Naive B cell (primary cell): ENCODE measurements around the gene CPNE8. TPM values are rescaled to one million over a fixed set of nuclear protein-coding genes. Genes with fewer than 3 reads are reported as not detected.

ENCODE experiments used
- ATAC-seq, 2 donors: fragments of 150-1000 bp; cut with Tn5 transposase; 2 replicates each; pipeline ENCODE4 v1.10.0; 2021; ENCODE audit warnings: low read depth in 2 of 2, mild to moderate bottlenecking in 2 of 2, moderate library complexity in 2 of 2
- DNase-seq: peaks from one replicate; pipeline ENCODE4 v3.0.0; 2022
- H3K27ac Mint-ChIP-seq, 6 donors: one replicate each; pipeline ENCODE4 v1.8.0; 2020 to 2022; ENCODE audit warnings: mild to moderate bottlenecking in 6 of 6, mixed read lengths in 6 of 6, moderate library complexity in 5 of 6, inconsistent platforms in 2 of 6
- H3K27me3 Mint-ChIP-seq, 3 donors: one replicate each; pipeline ENCODE4 v1.8.0; 2021 to 2022; ENCODE audit warnings: mixed read lengths in 3 of 3, mild to moderate bottlenecking in 1 of 3
- H3K36me3 Mint-ChIP-seq, 2 donors: one replicate each; pipeline ENCODE4 v1.8.0; 2020 to 2022; ENCODE audit warnings: mixed read lengths in 2 of 2, inconsistent platforms in 1 of 2, mild to moderate bottlenecking in 1 of 2
- H3K4me1 Mint-ChIP-seq, 3 donors: one replicate each; pipeline ENCODE4 v1.8.0; 2020 to 2022; ENCODE audit warnings: mixed read lengths in 3 of 3, inconsistent platforms in 1 of 3, mild to moderate bottlenecking in 1 of 3, moderate library complexity in 1 of 3
- H3K4me3 Mint-ChIP-seq, 8 donors: one replicate each; pipeline ENCODE4 v1.8.0; 2020 to 2022; ENCODE audit warnings: mild to moderate bottlenecking in 8 of 8, mixed read lengths in 8 of 8, moderate library complexity in 8 of 8, inconsistent platforms in 2 of 8
- H3K9me3 Mint-ChIP-seq, 7 donors: one replicate each; pipeline ENCODE4 v1.8.0; 2020 to 2022; ENCODE audit warnings: mixed read lengths in 7 of 7, mild to moderate bottlenecking in 5 of 7, inconsistent platforms in 2 of 7, moderate library complexity in 1 of 7
- polyA plus RNA-seq, 6 donors: library from polyadenylated mRNA; unstranded; fragments of 300-500 nt; fragmentation: Illumina TruSeq; gene quantifications; one replicate each; pipeline ENCODE4 v1.2.3, GENCODE V29; 2021; ENCODE audit warnings: low read depth in 6 of 6

The CPNE8 gene
- polyA plus RNA-seq, 6 donors from 2014 or later, result 0.40 to 1.3 (median 0.83) TPM

DNA sequence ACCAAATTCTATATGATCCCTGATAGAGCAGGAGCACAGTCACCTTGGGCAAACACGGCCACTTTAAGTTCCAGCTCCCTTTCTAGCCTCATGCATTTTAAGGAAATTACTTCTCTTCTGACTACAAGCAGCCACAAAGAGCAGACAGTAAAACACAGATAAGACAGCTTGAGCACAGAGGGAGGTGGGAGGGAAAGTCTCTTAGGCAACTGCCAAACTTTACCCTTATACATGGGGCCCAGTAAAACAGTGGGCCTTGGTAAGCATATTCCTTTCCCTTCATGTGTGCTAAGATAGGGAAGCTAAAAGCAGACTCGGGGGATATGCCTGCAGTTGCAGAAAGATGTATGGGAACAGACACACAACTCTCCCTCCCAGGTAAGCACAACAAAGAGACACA is 235.9 kb downstream of the CPNE8 start:
- DNase-seq, result no peak
- H3K27ac Mint-ChIP-seq, result no peak overlapping the region
- H3K27me3 Mint-ChIP-seq, result no peaks in the 10 kb centered on the region
- peaks cover 0 to 2% (median 0%) of the 10 kb centered on the region in 7 donors for H3K9me3 Mint-ChIP-seq
- no peak overlapping the region for H3K4me3 Mint-ChIP-seq
- no peaks in the 10 kb centered on the region for H3K36me3 Mint-ChIP-seq
- no peaks in the 10 kb centered on the region for H3K4me1 Mint-ChIP-seq
- no peak for ATAC-seq

DNA sequence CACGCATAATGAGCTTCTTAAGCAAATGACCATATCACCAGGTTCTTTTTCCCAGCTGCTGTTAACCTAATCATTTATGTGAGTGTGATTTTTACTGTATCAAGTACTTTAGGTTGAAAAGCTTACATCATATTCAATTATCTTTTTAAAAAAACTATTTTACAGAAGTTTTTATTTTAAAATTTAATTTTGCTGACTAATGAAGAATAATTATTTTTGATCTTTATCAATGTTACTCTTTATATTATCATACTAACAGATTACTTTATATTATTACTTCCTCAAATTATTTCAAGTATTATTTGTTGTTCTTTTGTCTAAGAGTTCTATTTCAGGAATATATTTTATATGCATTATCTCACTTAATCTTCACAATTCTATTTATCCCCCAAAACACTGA is 236.3 kb downstream of the CPNE8 start:
- no peaks in the 10 kb centered on the region for H3K4me1 Mint-ChIP-seq
- ATAC-seq, result no peak
- peaks cover 0 to 2% (median 0%) of the 10 kb centered on the region in 7 donors for H3K9me3 Mint-ChIP-seq
- H3K27ac Mint-ChIP-seq, result no peak overlapping the region
- no peak for DNase-seq
- no peaks in the 10 kb centered on the region for H3K27me3 Mint-ChIP-seq
- no peak overlapping the region for H3K4me3 Mint-ChIP-seq
- no peaks in the 10 kb centered on the region for H3K36me3 Mint-ChIP-seq

DNA sequence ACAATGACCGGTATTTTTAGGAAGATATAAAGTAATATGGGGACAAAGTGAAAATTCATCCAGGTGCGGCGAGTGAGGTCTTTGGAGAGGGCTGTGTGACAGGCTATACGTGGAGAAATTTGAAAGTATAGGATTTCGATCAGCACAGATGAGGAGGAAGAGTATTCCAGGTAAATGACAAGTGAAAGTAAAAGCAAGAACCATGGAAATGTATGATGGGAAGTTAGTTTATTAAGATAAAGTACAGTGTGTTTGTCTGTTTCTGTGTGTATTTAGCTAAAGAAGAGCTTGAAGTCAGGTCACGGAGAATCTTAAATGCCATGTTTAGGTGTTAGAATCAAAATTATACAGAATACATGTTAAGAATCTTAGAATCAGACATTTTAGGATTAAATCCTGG is 239.0 kb downstream of the CPNE8 start:
- Mint-ChIP-seq H3K9me3 (peaks cover 0 to 18% (median 12%) of the 10 kb centered on the region in 7 donors), H3K4me1 (no peaks in the 10 kb centered on the region), H3K27ac (no peak overlapping the region), H3K36me3 (peaks cover 0 to 6% of the 10 kb centered on the region in 2 donors), H3K27me3 (no peaks in the 10 kb centered on the region), H3K4me3 (no peak overlapping the region)
- ATAC-seq (no peak), DNase-seq (no peak)

DNA sequence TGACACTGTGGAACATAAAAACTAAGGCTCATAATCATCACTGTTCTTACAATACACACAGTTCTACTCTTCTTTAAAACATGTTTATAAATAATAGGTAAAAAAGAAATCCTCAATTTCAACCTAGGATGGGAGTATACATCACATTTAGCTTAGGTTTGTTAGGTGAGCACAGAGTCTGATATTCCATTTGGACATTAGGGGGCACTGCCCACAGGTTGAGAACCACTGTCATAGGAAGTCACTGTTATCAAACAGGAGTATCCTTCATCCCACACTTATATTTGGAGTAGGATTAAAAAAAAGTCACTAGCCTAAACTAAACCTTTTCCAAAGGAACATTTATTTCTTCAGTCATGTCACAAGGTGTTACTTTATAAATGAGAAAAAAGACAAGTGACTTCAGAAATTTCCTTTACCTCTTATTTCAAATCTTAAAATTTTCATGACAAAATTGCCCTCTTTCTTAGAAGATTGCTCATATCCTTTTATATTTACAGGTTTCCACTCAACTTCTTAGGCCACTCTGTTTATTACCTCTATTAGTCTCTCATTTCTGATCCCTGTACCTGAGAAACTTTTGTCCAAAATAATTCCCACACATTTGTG is 240.6 kb downstream of the CPNE8 start:
- H3K27me3 Mint-ChIP-seq, result no peaks in the 10 kb centered on the region
- H3K4me1 Mint-ChIP-seq, result no peaks in the 10 kb centered on the region
- peaks cover 0 to 29% (median 18%) of the 10 kb centered on the region in 7 donors for H3K9me3 Mint-ChIP-seq
- DNase-seq (no peak), ATAC-seq (no peak)
- H3K4me3 Mint-ChIP-seq, result no peak overlapping the region
- peaks cover 2 to 6% of the 10 kb centered on the region in 2 donors for H3K36me3 Mint-ChIP-seq
- H3K27ac Mint-ChIP-seq, result no peak overlapping the region

DNA sequence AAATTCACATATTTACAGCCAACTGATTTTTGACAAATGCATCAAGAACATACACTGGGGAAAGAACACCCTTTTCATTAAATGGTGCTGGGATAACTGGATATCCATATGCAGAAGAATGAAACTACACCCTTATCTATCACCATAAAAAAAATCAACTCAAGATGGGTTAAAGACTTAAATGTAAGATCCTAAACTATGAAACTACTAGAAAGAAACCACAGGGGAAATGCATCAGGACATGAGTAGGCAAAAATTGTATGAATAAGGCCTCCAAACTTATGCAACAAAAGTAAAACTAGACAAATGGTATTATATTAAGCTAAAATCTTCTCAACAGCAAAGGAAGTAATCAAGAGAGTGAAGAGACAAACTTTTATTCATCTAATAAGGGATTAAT is 242.6 kb downstream of the CPNE8 start:
- Mint-ChIP-seq H3K36me3 (peaks cover 6 to 19% of the 10 kb centered on the region in 2 donors), H3K27ac (no peak overlapping the region), H3K4me3 (no peak overlapping the region), H3K9me3 (peaks cover 7 to 34% (median 23%) of the 10 kb centered on the region in 7 donors), H3K27me3 (no peaks in the 10 kb centered on the region), H3K4me1 (no peaks in the 10 kb centered on the region)
- no peak for ATAC-seq
- no peak for DNase-seq

DNA sequence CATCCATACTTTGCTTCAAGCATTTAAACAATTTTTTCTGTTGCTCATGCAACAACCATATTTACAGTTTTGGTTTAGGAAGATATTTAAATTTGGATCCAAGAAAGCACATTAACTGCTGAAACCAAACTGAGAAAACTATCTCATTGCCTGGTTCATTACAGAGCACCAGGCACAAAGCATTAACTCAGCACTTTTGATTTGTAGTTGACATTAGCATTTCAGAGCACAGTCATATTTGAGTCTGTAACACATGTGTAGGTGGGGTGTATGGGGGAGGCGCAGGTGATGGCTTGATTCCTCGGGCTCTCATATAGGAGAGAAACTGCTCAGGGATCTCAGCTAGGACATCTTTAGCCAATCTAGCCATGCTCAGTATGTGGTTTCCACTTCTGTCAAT is 251.7 kb downstream of the CPNE8 start:
- Mint-ChIP-seq H3K27me3 (no peaks in the 10 kb centered on the region), H3K36me3 (peaks cover 0 to 8% of the 10 kb centered on the region in 2 donors), H3K4me1 (no peaks in the 10 kb centered on the region), H3K9me3 (peaks cover 0 to 4% (median 0%) of the 10 kb centered on the region in 7 donors), H3K27ac (no peak overlapping the region), H3K4me3 (no peak overlapping the region)
- DNase-seq, result no peak
- no peak for ATAC-seq

DNA sequence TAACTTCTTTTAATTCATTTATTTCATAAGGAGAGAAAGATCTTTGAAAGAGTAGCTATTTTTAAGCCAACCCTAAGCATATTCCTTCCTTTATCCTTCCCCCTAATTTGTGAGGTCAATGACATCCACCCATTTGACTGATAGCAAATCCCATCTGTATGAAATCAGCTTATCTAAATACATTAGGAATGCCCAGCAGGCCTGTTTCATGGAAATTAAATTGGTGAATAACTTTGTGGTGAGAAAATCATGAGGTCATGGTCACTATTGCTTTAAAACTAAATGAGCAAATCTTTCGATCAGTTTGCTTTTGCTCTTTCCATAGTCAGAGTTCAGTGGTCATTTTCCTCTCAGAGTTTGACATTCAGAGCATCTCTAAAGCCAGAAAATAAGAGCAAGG is 256.6 kb downstream of the CPNE8 start:
- Mint-ChIP-seq H3K27me3 (no peaks in the 10 kb centered on the region), H3K9me3 (no peaks in the 10 kb centered on the region), H3K27ac (no peak overlapping the region), H3K36me3 (no peaks in the 10 kb centered on the region), H3K4me3 (no peak overlapping the region), H3K4me1 (no peaks in the 10 kb centered on the region)
- no peak for ATAC-seq
- DNase-seq, result no peak

DNA sequence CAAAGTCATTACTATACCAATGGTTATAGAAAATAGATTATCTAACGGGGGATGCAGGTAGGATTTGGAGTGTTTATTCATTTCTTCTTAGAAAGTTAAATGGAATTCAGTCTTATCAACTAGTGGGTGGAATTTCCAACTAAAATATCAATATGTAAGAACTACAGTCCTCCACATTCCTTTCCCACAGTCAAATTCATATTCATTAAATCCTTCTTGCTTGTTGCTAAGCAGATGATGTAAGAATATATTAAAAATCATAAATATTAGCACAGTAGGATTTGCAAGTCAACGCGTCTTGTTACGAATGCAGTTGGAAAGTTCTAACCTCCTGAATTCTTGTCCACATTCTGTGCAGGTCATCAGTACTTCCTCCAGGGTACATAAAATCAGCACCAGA is 259.2 kb downstream of the CPNE8 start:
- H3K27me3 Mint-ChIP-seq, result no peaks in the 10 kb centered on the region
- H3K4me1 Mint-ChIP-seq, result no peaks in the 10 kb centered on the region
- H3K36me3 Mint-ChIP-seq, result no peaks in the 10 kb centered on the region
- no peak overlapping the region for H3K4me3 Mint-ChIP-seq
- H3K27ac Mint-ChIP-seq, result no peak overlapping the region
- peaks cover 0 to 3% (median under 1%) of the 10 kb centered on the region in 7 donors for H3K9me3 Mint-ChIP-seq
- ATAC-seq (no peak), DNase-seq (no peak)

DNA sequence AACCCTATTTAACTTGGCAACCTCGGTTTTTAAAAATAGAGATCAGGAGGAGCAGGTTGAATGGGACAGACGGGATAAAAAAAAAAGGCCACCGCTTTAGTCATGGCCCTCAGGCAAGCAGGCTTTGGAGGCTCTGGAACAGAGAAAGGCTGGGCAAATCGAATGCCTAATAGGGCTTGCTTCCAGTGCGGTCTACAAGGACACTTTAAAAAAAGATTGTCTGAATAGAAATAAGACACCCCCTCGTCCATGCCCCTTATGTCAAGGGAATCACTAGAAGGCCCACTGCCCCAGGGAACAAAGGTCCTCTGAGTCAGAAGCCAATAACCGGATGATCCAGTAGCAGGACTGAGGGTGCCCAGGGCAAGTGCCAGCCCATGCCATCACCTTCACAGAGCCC is 265.8 kb downstream of the CPNE8 start:
- no peak for ATAC-seq

DNA sequence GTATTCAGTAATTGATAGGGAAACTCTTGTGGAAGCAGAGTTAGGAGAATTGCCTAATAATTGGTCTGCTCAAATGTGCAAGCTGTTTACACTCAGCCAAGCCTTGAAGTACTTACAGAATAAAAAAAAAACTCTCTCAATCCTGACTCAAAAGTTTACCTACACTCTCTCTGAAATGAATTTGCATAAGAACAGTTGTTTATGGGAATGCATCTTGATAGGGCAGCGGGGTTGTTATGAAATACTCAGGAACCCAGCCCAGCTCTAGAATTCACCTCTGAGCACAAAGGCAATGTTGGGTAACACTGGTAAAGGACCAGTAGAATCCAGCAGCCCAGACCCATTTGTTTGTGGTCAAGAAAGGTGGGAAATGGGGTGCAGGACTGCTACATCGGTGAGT is 267.0 kb downstream of the CPNE8 start:
- Mint-ChIP-seq H3K4me1 (no peaks in the 10 kb centered on the region), H3K9me3 (peaks cover 2 to 12% (median 4%) of the 10 kb centered on the region in 7 donors), H3K27ac (no peak overlapping the region)

More for the DNA sequence above, 265.8 kb downstream of the CPNE8 start:
- Mint-ChIP-seq H3K4me1 (no peaks in the 10 kb centered on the region), H3K9me3 (peaks cover 2 to 12% (median 4%) of the 10 kb centered on the region in 7 donors), H3K27me3 (no peaks in the 10 kb centered on the region), H3K27ac (no peak overlapping the region), H3K4me3 (no peak overlapping the region), H3K36me3 (no peaks in the 10 kb centered on the region)
- no peak for DNase-seq

DNA sequence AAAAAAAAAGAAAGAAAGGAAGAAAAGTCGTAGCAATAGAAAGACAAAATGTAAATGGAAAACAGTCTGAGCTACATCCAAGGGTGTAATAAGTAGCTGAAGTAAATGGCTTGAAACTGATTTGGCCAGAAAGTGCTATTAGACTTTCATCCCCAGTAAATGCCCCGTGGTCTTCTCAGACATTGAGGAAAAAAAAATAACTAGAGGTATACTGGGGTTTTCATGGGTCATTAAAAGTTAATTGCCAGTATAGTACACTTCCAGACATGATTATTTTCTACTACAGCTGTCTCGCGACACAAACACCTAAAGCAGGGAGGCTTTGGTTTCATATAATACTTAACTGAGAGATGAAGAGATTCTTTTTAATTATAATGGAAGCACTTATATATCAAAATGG is 271.9 kb downstream of the CPNE8 start:
- no peaks in the 10 kb centered on the region for H3K27me3 Mint-ChIP-seq

More for the DNA sequence above, 267.0 kb downstream of the CPNE8 start:
- DNase-seq, result no peak
- Mint-ChIP-seq H3K27me3 (no peaks in the 10 kb centered on the region), H3K4me3 (no peak overlapping the region), H3K36me3 (no peaks in the 10 kb centered on the region)
- ATAC-seq, result no peak

DNA sequence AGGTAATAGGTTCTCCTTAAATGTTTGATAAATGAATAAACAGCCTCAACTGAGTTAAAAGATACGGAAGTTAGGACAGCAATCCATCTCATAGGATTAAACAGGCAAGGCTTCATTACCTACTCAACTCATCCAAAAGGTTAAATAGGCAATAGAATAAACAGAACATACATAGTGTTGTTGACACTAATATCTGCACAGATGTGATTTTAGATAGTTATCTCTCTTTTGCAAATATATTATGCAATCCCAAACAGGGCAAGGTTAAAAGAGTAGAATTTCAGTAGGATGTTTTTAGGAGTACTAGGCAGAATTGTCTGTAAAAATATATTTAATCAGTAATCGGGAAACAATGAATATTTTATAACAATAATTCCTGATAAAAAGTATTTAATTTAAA is 276.3 kb downstream of the CPNE8 start:
- ATAC-seq (no peak), DNase-seq (no peak)
- no peaks in the 10 kb centered on the region for H3K27me3 Mint-ChIP-seq
- H3K4me1 Mint-ChIP-seq, result no peaks in the 10 kb centered on the region
- H3K4me3 Mint-ChIP-seq, result no peak overlapping the region
- H3K36me3 Mint-ChIP-seq, result no peaks in the 10 kb centered on the region
- peaks cover 0 to 7% (median 2%) of the 10 kb centered on the region in 7 donors for H3K9me3 Mint-ChIP-seq
- H3K27ac Mint-ChIP-seq, result peak overlapping the region in 1 of 6 donors; percentile 23

More for the DNA sequence above, 271.9 kb downstream of the CPNE8 start:
- Mint-ChIP-seq H3K27ac (no peak overlapping the region), H3K4me1 (no peaks in the 10 kb centered on the region), H3K4me3 (no peak overlapping the region), H3K36me3 (no peaks in the 10 kb centered on the region), H3K9me3 (peaks cover 0 to 8% (median 4%) of the 10 kb centered on the region in 7 donors)
- DNase-seq (no peak), ATAC-seq (no peak)

DNA sequence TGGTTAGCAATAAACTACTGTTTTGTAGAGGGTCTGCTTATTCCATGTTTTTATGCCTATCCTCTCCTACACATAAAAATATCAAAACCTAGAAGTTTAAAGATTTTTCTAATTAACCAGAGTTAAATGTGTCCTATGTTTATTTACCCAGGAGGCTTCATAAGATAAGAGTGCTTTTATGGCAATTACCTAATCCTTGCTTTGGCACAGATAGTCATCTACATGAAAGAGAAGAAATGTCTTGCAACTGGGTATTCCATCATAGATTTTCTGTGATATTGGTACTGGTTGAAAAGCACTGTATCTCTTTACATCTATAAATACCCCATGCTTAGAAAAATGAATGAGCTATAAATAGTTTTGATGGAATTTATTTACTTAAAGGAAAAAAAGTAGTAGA is 277.1 kb downstream of the CPNE8 start:
- ATAC-seq (no peak), DNase-seq (no peak)
- H3K4me1 Mint-ChIP-seq, result no peaks in the 10 kb centered on the region
- H3K36me3 Mint-ChIP-seq, result no peaks in the 10 kb centered on the region
- H3K4me3 Mint-ChIP-seq, result no peak overlapping the region
- peaks cover 0 to 7% (median 3%) of the 10 kb centered on the region in 7 donors for H3K9me3 Mint-ChIP-seq
- H3K27me3 Mint-ChIP-seq, result no peaks in the 10 kb centered on the region
- H3K27ac Mint-ChIP-seq, result no peak overlapping the region

DNA sequence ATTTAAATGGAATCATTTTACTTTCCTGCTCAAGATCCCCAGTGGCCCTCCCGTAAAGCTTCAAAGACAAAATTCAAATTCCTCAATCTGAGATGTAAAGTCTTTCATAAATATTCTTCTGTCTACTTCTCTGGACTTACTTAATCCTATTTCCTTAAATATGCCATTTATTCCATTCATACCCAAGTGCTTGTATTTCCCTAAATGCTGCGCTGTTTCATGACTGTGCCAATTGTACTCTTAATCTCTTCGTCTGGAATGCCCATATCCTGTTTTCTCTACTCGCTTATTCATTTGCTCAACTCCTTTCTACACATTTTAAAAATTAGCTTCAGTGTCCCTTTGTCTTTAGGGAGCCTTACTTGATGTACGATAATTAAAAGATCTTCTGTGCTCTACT is 280.1 kb downstream of the CPNE8 start:
- no peaks in the 10 kb centered on the region for H3K36me3 Mint-ChIP-seq
- DNase-seq (no peak), ATAC-seq (no peak)
- H3K27me3 Mint-ChIP-seq, result no peaks in the 10 kb centered on the region
- peaks cover 0 to 7% (median 3%) of the 10 kb centered on the region in 7 donors for H3K9me3 Mint-ChIP-seq
- H3K4me3 Mint-ChIP-seq, result no peak overlapping the region
- no peak overlapping the region for H3K27ac Mint-ChIP-seq
- no peaks in the 10 kb centered on the region for H3K4me1 Mint-ChIP-seq

DNA sequence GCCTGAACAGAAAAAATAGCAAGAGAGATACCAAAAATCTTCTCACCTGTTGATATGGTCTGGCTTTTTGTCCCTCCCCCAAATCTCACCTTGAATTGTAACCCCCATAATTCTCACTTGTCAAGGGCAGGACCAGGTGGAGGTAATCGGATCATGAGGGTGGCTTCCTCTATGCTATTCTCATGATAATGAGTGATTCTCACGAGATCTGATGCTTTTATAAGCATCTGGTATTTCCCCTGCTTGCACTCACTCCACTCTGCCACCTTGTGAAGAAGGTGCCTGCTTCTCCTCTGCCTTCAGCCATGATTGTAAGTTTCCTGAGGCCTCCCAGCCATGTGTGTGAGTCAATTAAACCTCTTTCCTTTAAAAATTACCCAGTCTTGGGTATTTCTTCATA is 291.2 kb downstream of the CPNE8 start:
- Mint-ChIP-seq H3K27ac (no peak overlapping the region), H3K36me3 (no peaks in the 10 kb centered on the region), H3K27me3 (no peaks in the 10 kb centered on the region), H3K4me3 (no peak overlapping the region), H3K4me1 (no peaks in the 10 kb centered on the region), H3K9me3 (peaks cover 2 to 15% (median 7%) of the 10 kb centered on the region in 7 donors)
- ATAC-seq, result no peak
- no peak for DNase-seq
